K562 (cell line): ENCODE results near the gene CD300H.

Source experiments
- CXXC5 ChIP-seq: fragments of 250-450 bp; sonication (Bioruptor Pico); IDR thresholded peaks from 2 replicates; pipeline ENCODE4 v1.8.0; 2022; ENCODE audit warnings: inconsistent platforms, mild to moderate bottlenecking, moderate library complexity
- JUN ChIP-seq, 2 experiments: sonication (generic) in 1 of 2; formaldehyde crosslinking in 1 of 2; IDR thresholded peaks; 2 replicates each; pipeline versions ENCODE4 v1.6.1 to v1.8.0; 2012 to 2022; ENCODE audit warnings: borderline replicate concordance in 2 of 2, mild to moderate bottlenecking in 2 of 2, improper control_type of control experiment in 1 of 2, low read depth in 1 of 2, low read length in 1 of 2, missing genetic modification reagents in 1 of 2
- MCM2 ChIP-seq: fragments of 450-650 bp; IDR thresholded peaks from 2 replicates; pipeline ENCODE4 v1.6.1; 2017; ENCODE audit warnings: low read depth, mild to moderate bottlenecking
- MCM5 ChIP-seq: fragments of 450-650 bp; IDR thresholded peaks from 2 replicates; pipeline ENCODE4 v1.6.1; 2016; ENCODE audit warnings: low read depth
- MTF1 ChIP-seq: fragments of 250-450 bp; sonication (Bioruptor Pico); IDR thresholded peaks from 2 replicates; pipeline ENCODE4 v1.9.0; 2021; ENCODE audit warnings: moderate library complexity, mild to moderate bottlenecking, inconsistent platforms, borderline replicate concordance
- NFIC ChIP-seq: fragments of 450-650 bp; IDR thresholded peaks from 2 replicates; pipeline ENCODE4 v1.6.1; 2017; ENCODE audit warnings: mild to moderate bottlenecking, inconsistent platforms
- ZNF324 ChIP-seq: fragments of 250-450 bp; sonication (Bioruptor Pico); IDR thresholded peaks from 2 replicates; pipeline ENCODE4 v1.4.0; 2020; ENCODE audit warnings: mild to moderate bottlenecking
- ZNF644 ChIP-seq: fragments of 200-800 bp; sonication (Bioruptor generic); IDR thresholded peaks from 2 replicates; pipeline ENCODE4 v1.6.1; 2016; ENCODE audit warnings: low read depth, missing genetic modification characterization, missing compliant biosample characterization
- TF ChIP-seq, protein P1 (sequence below): sonication (generic); formaldehyde crosslinking; IDR thresholded peaks from 2 replicates; pipeline ENCODE4 v1.8.0; 2022; ENCODE audit warnings: missing genetic modification reagents, mild to moderate bottlenecking, borderline replicate concordance
- TF ChIP-seq, protein P2 (sequence below): fragments of 250-450 bp; sonication (Bioruptor Pico); IDR thresholded peaks from 2 replicates; pipeline ENCODE4 v1.5.0; 2021

DNA sequence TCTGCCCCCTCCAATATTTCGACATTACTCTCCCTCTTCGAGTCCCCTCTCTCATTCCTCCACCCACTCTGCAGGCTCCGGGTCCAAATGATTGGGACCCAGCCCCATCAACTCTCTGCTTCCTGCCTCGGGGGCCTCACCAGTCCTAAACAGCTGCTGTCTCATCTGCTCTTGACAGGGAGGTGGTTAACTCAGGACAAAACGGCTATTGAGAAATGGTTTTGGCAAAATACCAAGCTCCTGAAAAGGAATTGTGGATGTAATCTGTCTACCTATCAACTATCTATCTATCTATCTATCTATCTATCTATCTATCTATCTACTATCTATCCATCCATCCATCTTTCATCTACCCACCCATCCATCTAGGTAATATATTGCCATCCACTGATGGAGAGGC is 2.2 kb downstream of the CD300H start:
- TF ChIP-seq CXXC5 (CRISPR knock-in tag) (no peak), MTF1 (CRISPR knock-in tag) (no peak), MCM2 (no peak), NFIC (no peak), ZNF644 (tag) (no peak), ZNF324 (CRISPR knock-in tag) (no peak), JUN (IDR thresholded peaks at IDR 0.05; ENCODE audit: borderline replicate concordance, low read depth, low read length) (no peak), JUN (CRISPR knock-in tag; IDR thresholded peaks at IDR 0.05; ENCODE audit: borderline replicate concordance) (no peak), MCM5 (no peak)
- TF ChIP-seq, protein P1, sequence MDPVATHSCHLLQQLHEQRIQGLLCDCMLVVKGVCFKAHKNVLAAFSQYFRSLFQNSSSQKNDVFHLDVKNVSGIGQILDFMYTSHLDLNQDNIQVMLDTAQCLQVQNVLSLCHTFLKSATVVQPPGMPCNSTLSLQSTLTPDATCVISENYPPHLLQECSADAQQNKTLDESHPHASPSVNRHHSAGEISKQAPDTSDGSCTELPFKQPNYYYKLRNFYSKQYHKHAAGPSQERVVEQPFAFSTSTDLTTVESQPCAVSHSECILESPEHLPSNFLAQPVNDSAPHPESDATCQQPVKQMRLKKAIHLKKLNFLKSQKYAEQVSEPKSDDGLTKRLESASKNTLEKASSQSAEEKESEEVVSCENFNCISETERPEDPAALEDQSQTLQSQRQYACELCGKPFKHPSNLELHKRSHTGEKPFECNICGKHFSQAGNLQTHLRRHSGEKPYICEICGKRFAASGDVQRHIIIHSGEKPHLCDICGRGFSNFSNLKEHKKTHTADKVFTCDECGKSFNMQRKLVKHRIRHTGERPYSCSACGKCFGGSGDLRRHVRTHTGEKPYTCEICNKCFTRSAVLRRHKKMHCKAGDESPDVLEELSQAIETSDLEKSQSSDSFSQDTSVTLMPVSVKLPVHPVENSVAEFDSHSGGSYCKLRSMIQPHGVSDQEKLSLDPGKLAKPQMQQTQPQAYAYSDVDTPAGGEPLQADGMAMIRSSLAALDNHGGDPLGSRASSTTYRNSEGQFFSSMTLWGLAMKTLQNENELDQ (CRISPR knock-in tag) = no peak
- TF ChIP-seq, protein P2, sequence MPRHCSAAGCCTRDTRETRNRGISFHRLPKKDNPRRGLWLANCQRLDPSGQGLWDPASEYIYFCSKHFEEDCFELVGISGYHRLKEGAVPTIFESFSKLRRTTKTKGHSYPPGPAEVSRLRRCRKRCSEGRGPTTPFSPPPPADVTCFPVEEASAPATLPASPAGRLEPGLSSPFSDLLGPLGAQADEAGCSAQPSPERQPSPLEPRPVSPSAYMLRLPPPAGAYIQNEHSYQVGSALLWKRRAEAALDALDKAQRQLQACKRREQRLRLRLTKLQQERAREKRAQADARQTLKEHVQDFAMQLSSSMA (CRISPR knock-in tag) = no peak
